Calu3 (cell line): ENCODE data around the gene AGR3. TPM values are rescaled to one million over a fixed set of nuclear protein-coding genes. Genes with fewer than 3 reads are reported as not detected.
A peak's percentile ranks its signal among the peaks of the same experiment; 100 is the strongest.

Source experiments
- BruUV-seq: library from RNA; stranded (reverse); fragments of 400-500 nt; replicated peaks from 2 replicates; lab custom pipeline; 2021; lab: Mats Ljungman, UMichigan
- CTCF ChIA-PET: fragments of 300-600 bp; sonication (Branson Sonifier 250); formaldehyde crosslinking; loops from one replicate; lab custom pipeline; 2022; ENCODE audit warnings: antibody characterized with exemption; lab: Charles Lee
- DNase-seq: peaks from one replicate; pipeline ENCODE4 v3.0.0; 2022
- H3K27ac Mint-ChIP-seq: one replicate; pipeline ENCODE4 v1.8.0; 2022; ENCODE audit warnings: mixed read lengths; ENCODE audit not compliant: unreplicated experiment
- H3K27me3 Mint-ChIP-seq: one replicate; pipeline ENCODE4 v1.8.0; 2022; ENCODE audit warnings: mixed read lengths; ENCODE audit not compliant: unreplicated experiment
- H3K36me3 Mint-ChIP-seq: one replicate; pipeline ENCODE4 v1.8.0; 2022; ENCODE audit warnings: mild to moderate bottlenecking, moderate library complexity, mixed read lengths; ENCODE audit not compliant: insufficient read depth, unreplicated experiment
- H3K4me1 Mint-ChIP-seq: one replicate; pipeline ENCODE4 v1.8.0; 2022; ENCODE audit warnings: mild to moderate bottlenecking, low read depth, mixed read lengths; ENCODE audit not compliant: unreplicated experiment
- H3K4me3 Mint-ChIP-seq: one replicate; pipeline ENCODE4 v1.8.0; 2022; ENCODE audit warnings: mild to moderate bottlenecking, low read depth, moderate library complexity, mixed read lengths; ENCODE audit not compliant: unreplicated experiment
- H3K9me3 Mint-ChIP-seq: one replicate; pipeline ENCODE4 v1.8.0; 2022; ENCODE audit warnings: low read depth, mixed read lengths; ENCODE audit not compliant: unreplicated experiment
- intact Hi-C: fragments of 100-400 bp; cut with micrococcal nuclease; formaldehyde crosslinking; loops from one replicate; pipeline ENCODE4 v1.10.0; 2022; ENCODE audit not compliant: unreplicated experiment
- total RNA-seq: library from RNA; stranded (reverse); gene quantifications from 2 replicates; pipeline ENCODE4 v1.2.3, GENCODE V29; 2022
- TF ChIP-seq, protein P1 (sequence below): fragments of 200-600 bp; IDR thresholded peaks from one replicate; pipeline ENCODE4 v1.8.0; 2022; ENCODE audit warnings: antibody characterized with exemption; ENCODE audit not compliant: unreplicated experiment

Gene AGR3
- total RNA-seq, 1 experiment from 2014 or later, result 8.4 TPM

- H3K27me3 Mint-ChIP-seq, result no peaks in the 10 kb centered on the region
- no TSS peak for BruUV-seq
- peak overlapping the region; percentile 48 for H3K27ac Mint-ChIP-seq
Observed at GRCh38 chr7:16926283-16926682, 44.5 kb upstream of the AGR3 start.

DNA sequence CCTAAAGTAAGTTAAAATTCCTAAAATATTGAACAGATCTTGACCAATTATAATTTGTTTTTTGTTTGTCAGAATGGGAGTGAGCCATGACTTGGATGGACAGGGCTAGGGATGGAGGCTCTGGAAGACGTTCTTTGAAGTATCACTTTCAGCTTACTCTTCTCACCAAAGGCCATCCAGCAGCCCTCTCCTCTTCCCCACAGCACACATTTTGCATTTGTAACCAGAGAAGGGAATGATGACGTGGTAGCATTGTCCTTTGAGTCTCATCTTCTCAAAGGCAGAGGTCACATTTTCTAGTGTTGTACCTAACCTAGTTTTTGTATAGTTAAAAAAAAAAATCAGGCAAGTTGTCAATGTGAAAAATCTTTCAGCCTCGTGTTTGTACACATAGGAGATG, 43.8 kb upstream of the AGR3 start:
- peak overlapping the region; percentile 48 for H3K27ac Mint-ChIP-seq
- TF ChIP-seq, protein P1, sequence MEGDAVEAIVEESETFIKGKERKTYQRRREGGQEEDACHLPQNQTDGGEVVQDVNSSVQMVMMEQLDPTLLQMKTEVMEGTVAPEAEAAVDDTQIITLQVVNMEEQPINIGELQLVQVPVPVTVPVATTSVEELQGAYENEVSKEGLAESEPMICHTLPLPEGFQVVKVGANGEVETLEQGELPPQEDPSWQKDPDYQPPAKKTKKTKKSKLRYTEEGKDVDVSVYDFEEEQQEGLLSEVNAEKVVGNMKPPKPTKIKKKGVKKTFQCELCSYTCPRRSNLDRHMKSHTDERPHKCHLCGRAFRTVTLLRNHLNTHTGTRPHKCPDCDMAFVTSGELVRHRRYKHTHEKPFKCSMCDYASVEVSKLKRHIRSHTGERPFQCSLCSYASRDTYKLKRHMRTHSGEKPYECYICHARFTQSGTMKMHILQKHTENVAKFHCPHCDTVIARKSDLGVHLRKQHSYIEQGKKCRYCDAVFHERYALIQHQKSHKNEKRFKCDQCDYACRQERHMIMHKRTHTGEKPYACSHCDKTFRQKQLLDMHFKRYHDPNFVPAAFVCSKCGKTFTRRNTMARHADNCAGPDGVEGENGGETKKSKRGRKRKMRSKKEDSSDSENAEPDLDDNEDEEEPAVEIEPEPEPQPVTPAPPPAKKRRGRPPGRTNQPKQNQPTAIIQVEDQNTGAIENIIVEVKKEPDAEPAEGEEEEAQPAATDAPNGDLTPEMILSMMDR, result no peak
- no peaks in the 10 kb centered on the region for H3K27me3 Mint-ChIP-seq
- no TSS peak for BruUV-seq
- intact Hi-C loops, result loop anchor here (2.0 to 5.0 kb wide), 5 partner anchors 53 to 722 kb away; no protein-coding TSS in a partner anchor
- H3K9me3 Mint-ChIP-seq, result peaks cover 3% of the 10 kb centered on the region
- H3K4me3 Mint-ChIP-seq, result no peak overlapping the region
- CTCF ChIA-PET, result interaction anchor here (0.7 to 1.6 kb wide), 15 partner anchors 8 to 633 kb away, joined by 3 to 15 read pairs (median 3); partner anchors contain the start of gene AHR
- DNase-seq, result no peak
- H3K36me3 Mint-ChIP-seq, result peaks cover 19% of the 10 kb centered on the region
- peaks cover 81% of the 10 kb centered on the region for H3K4me1 Mint-ChIP-seq

More at GRCh38 chr7:16926283-16926682, 44.5 kb upstream of the AGR3 start:
- Mint-ChIP-seq H3K4me1 (peaks cover 78% of the 10 kb centered on the region), H3K4me3 (no peak overlapping the region), H3K9me3 (peaks cover 3% of the 10 kb centered on the region), H3K36me3 (peaks cover 15% of the 10 kb centered on the region)
- DNase-seq, result peak; percentile 57
- TF ChIP-seq, protein P1, result peak; percentile 72
- CTCF ChIA-PET, result interaction anchor here (0.7 to 1.6 kb wide), 15 partner anchors 9 to 632 kb away, joined by 3 to 15 read pairs (median 3); partner anchors contain the start of gene AHR
- intact Hi-C loops, result loop anchor here (2.0 to 5.0 kb wide), 5 partner anchors 53 to 721 kb away; no protein-coding TSS in a partner anchor

- no peak for DNase-seq
- intact Hi-C loops, result loop anchor here (5.0 kb wide), 1 partner anchor 384 kb away; no protein-coding TSS in a partner anchor
- CTCF ChIA-PET, result interaction anchor here (0.5 to 1.3 kb wide), 5 partner anchors 32 to 217 kb away, joined by 3 to 4 read pairs (median 3); no protein-coding TSS in a partner anchor
- Mint-ChIP-seq H3K36me3 (peaks cover 14% of the 10 kb centered on the region), H3K9me3 (no peaks in the 10 kb centered on the region), H3K27ac (peak overlapping the region; percentile 94), H3K4me3 (peak overlapping the region; percentile 54), H3K4me1 (peaks cover 85% of the 10 kb centered on the region), H3K27me3 (no peaks in the 10 kb centered on the region)
- TF ChIP-seq, protein P1, result no peak
- no TSS peak for BruUV-seq
Observed at GRCh38 chr7:16923019-16923418, 41.2 kb upstream of the AGR3 start.

- Mint-ChIP-seq H3K4me1 (peaks cover 85% of the 10 kb centered on the region), H3K4me3 (peak overlapping the region; percentile 54), H3K27me3 (no peaks in the 10 kb centered on the region), H3K9me3 (no peaks in the 10 kb centered on the region), H3K36me3 (peaks cover 13% of the 10 kb centered on the region), H3K27ac (peak overlapping the region; percentile 94)
- DNase-seq, result peak; percentile 80
- intact Hi-C loops, result loop anchor here (5.0 kb wide), 1 partner anchor 386 kb away; no protein-coding TSS in a partner anchor
- CTCF ChIA-PET, result interaction anchor here (0.6 to 2.2 kb wide), 10 partner anchors 15 to 1578 kb away, joined by 3 to 19 read pairs (median 4); partner anchors contain the start of gene AGR2
- TF ChIP-seq, protein P1, result no peak
- BruUV-seq, result TSS peak; percentile 90
Observed at GRCh38 chr7:16921644-16922257, 40.0 kb upstream of the AGR3 start.
